NCI-H1092 treated with DMSO at 0.1 percent for 48 hours (cell line): ENCODE measurements around the gene KANK2.

Experiments
- DNase-seq: peaks from one replicate; lab custom pipeline; 2025; lab: John Stamatoyannopoulos, UW

The KANK2 gene

DNA sequence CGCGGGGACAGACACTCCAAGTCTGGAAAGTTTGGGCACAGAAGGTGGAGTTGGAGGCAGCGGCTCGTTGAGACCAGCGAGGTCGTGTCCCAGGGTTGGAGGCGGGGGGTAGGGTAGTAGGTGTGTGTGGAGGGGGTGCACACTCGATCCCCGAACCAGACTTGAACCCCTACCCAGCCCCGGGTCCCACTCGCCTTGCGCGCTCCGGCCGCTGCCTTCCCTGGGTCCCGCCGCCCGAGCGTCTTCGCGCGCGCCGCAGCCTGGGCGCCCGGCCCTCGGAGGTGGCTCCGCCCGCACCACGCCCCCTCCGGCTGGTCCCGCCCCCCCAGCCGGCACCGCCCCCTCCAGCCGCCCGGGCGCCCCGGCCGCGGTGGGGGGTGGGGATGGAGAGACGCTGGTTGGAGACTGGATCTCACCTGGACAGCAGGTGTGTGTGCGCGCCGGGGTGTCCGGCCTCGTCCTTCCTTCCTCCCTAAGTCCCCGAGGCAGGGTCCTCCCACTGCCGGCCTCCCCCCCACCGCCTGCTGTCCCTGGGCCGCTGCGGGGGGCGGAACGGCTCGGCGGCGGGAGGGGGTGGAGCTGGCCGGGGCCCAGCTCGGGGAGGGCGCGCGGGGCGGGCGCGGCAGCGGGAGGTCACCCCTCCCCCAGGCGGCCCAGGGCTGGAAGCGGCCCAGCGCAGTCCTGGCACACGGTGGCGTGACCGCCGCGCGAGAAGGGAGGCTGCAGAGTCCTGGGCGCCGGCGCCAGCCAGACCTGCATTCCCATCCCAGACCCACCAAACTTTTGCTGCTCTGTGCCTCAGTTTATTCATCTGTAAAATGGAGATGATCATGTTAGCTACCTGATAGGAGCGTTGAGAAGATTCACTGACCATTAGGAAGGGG is at the start of gene KANK2:
Gene KANK2 (minus strand): TSS at position 255 of the 884 bp plus-strand sequence. CDS start 3,034 bp downstream, outside the sequence.
- peak; percentile 48 for DNase-seq

- DNase-seq, result no peak
These were observed 49.6 kb upstream of the KANK2 start for GRCh38 chr19:11246941-11247340.

GRCh38 chr19:11244846-11245589 is 47.7 kb upstream of the KANK2 start:
- DNase-seq, result no peak

DNA sequence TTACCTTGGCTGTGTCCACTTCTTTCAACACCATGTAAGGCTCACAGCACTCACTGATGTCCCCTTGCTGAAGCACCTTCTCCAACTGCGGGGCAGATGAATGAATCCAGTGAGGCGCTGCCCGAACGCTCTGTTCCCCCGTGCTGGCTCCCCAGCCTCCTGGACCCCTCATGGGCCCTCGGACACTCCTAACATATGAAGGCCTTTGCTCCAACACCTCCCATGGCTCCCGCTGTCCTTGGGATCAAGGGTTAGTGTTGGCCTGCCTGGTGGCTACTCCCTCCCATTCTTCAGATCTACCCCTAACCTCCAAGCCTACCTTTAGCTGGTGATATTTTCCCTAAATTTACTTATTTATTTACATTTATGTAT is 46.4 kb upstream of the KANK2 start:
- no peak for DNase-seq

- DNase-seq, result peak; percentile 65
These were observed 45.8 kb upstream of the KANK2 start for GRCh38 chr19:11242864-11243797.

DNA sequence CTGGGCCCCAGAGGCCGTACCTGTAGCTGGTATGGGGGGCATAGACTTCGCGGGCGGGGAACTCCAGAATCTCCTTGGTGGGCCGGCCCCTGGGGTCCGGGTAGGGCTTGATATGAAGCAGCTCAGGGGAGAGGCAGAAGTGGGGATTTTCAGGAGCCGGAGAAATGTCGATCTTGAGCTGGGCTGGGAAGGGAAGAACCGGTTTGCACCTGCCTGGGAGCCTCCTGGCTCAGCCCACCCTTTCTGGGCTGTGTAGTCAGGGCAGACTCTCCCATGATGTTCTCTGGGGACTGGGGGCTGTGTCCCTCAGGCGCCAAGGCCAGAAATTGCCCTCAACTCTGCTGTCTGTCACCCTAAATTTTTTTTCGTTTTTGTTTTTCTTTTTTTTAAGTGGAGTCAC is 44.7 kb upstream of the KANK2 start:
- no peak for DNase-seq

DNA sequence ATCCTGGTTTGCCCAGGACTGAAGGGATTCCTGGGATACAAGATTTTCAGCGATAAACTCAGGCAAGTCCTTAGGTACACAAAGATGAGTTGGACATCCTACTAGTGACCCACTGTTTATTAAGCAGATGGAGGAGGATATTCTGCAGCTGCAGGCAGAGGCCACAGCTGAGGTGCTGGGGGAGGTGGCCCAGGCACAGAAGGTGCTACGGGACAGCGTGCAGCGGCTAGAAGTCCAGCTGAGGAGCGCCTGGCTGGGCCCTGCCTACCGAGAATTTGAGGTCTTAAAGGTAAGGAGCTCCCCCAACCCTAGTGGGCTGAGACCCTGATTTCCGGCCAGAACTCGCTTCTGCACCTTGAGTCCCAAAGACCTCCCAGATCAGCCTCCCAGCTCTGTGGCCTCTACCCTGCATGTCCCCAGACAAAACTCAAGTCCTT is 42.7 kb upstream of the KANK2 start:
- DNase-seq, result no peak

GRCh38 chr19:11239377-11240000 is 42.1 kb upstream of the KANK2 start, which contains the start of gene ANGPTL8:
ANGPTL8 (plus strand) TSS chr19:11239619; CDS start chr19:11239638, 19 bp downstream.
- DNase-seq, result no peak

DNA sequence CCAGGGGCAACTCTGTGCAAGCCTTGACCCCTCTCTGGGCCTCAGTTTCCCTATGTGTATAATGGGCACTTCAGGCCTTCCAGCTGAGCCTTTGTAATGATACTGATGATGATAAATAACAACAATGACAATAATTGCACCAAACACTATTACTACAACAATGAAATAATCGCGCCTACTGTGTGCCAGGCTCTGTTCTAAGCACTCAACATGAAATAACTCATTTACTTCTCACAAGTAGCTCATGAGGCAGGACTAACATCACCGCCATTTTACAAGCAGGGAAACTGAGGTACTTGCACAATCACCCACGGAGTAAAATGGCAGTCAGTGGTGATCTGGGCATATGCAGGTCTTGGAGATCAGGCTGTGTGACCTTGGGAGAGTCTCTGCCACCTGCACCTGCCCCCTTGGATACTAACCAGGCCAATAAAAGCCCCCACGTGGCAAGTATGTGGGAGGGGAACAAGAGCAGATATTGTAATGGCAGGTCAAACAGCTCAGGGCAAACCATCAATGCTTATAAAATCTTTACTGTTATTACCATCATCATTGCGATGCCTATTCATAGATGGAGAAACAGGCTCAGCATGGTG is 41.5 kb upstream of the KANK2 start:
- DNase-seq, result no peak

DNA sequence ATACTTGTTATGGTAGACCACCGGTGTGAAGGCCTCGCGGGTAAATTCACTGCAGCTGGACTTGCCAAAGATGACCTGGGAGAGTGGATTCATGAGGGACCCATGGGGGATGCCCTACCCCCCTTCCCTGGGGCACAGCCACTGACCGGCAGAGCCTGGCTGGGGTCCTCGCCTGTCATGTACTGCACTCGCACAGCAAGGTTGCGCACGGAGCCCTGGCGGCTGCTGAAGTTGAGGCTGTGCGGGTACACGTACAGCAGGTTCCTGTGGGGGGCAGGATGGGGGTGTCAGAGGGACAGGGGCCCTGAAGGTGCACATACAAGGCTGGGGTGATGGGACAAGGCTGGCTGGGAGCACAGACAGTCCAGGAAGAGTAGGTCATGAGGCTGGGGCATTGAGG is 40.7 kb upstream of the KANK2 start:
- no peak for DNase-seq

- DNase-seq, result no peak
These were observed 40.0 kb upstream of the KANK2 start for GRCh38 chr19:11237321-11237720.

DNA sequence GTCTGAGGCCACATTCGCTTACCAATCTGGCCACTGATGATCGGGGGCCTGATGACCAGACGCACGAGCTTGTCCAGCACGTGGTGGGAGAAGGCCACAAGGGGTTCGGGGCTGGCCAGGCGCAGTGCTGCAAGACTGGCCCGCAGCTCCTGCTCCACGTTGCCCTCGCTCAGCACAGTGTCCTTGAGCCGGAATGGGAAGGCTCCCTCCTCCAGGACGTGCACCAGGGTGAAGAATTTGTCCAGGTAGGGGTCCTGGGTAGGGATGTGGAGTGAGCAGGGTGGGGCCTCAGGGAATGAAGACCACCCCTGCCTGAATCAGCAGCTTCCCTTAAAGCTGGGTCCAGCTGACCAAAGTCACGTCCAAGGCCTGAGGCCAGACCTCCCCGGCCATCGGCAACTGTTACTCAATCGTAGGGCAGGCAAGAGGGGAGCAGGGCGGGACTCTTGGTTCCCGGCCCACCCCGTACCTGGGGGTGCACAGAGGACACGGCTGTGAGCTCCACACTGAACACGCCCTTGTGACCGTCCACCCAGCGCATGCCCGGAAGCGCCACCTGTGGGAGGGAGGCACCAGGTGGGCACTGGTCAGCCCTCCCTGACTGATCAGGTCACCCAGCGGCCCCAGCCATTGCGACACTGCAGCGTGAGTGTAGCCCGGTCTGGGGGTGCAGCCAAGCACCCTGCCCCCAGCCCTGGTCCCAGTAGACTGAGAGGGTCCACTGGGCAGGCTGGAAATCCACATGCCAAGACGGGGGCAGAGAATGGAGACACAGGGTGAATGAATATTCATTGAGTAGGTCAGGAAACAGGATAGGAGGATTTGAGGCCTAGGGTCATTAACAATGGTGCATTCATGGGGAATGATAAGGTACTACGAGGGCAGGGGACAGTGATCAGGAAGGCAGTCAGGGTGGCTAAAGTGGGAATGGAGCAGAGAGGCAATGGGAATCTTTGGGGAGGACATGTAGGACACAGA is 39.3 kb upstream of the KANK2 start:
- no peak for DNase-seq

- DNase-seq, result no peak
These were observed 37.2 kb upstream of the KANK2 start for GRCh38 chr19:11234486-11235075.

DNA sequence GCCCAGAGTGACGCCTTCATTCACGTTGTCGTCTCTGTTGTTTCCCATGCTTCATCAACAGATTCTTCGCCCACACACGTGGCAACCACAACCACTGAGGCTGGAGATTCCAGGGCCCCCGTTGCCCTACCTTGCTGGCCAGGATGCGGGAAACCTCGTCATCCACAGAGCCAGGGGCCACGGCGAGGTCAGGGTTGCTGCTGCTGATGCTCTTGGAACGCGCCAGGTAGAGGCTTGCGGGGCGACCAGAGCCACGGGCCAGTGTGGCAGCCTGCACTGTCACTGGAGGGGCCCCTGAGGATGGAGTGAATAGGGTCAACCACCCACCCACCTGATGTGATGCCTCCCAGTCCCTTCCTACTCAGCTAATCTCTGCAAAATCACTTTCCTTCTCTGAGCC is 35.7 kb upstream of the KANK2 start:
- no peak for DNase-seq

- DNase-seq, result no peak
These were observed 35.2 kb upstream of the KANK2 start for GRCh38 chr19:11232555-11232954.

DNA sequence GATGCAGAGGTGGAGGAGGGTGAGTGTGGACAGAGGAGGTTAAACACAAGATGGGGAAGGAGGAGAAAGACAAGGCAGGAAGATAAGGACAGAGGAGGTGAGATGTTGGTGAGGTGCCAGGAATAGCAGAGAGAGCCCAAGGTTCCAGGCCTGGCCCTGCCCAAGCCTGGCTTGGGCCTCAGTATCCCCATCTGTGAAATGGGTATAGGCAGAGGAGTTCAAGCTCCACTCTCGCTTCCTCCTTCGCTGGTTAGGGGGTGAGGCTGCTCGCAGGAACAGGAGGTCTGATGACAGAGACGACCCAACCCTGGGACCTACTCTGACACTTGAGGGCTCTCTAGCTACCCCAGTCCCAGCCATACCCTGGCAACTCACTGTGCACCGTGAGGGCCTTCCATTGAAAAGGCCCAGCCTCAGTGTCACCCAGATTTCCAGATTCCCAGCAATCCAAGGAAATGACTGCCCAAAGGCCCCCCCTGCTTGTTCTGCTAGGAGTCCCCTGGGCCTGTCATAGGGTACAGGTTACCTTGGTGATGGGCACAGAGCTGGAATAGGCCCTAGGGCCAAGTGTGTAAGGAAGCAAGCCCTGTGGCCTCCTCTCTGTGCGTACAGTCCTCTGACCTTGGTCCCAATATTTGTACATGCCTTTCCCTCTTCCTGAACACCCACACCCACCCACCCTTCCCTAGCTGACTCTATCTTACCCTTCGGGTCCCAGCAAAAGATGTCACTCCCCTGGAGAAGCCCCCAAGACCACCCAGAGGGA is 33.5 kb upstream of the KANK2 start:
- DNase-seq, result no peak

- no peak for DNase-seq
These were observed 30.0 kb upstream of the KANK2 start for GRCh38 chr19:11227195-11227886.

DNA sequence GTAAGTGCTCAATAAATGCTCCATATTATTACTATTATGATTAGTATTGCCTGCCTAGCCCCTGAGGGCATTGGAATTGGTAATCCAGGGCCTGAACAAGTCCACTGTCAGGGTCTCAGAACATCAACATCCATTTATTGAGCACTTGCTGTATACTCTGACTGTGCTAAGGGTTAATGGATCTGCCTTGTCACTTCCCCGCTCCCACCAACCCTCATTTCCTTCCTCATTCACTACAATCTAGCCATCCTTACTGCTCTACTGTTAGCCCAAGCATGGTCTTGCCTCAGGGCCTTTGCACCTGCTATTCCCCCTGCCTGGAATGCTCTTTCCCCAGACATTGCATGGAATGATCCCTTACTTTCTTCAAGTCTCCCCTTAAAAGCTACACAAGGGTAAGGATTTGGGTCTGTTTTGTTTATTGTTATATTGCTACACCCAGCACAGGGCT is 29.4 kb upstream of the KANK2 start:
- no peak for DNase-seq
